ENCODE data around the gene ATG16L2. TPM values are rescaled to one million over a fixed set of nuclear protein-coding genes. Genes with fewer than 3 reads are reported as not detected.
"Not testable (repeated sequence)": the region's sequence is repeated elsewhere in the genome, so short reads cannot be mapped to it uniquely, and the experiment has no call there.

Gene ATG16L2
- total RNA-seq, 2 experiments from 2014 or later: 103 to 168 TPM

DNA sequence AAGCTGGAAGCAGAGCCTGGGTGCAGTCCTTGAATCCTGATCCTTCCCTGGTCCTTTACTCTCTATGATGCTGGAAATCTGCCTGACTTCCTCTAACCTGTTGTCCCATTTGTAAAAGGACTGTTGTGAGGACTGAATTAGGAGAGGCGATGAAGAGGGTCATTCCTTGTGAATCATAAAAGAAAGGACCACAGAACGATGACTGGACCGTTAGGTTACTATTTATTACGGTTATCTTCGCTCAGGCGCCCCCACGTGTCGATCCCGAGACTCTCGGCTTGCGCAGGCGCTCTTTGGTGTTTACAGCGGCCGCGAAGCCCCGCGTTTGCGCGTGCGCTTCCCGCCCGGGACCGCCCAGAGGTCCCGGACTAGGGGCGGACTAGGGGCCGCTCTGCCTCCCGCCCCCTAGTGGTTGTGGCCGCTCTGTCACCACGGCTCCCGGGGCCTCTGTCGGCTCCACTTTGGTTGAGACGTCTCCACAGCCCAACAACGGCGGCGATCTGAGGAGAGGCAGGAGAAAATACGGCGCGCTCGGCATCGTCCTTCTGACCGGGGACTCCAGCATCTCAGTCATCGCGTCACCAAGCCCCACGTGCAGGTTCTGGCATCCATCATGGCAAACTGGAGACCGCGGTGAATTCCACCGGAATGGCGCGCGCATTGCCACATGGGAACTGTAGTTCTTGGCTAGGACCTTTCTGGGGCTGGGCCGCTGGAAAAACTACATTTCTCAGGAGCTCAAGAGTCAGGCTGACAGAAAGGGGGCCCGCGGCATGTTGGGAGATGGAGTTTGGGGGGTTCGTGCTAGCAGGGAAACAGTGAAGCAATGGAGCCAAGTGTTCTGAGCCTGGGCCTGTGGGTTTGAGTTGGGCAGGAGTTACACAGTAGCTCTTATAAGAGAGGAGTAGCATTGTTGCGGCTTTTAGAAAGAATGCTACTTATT, 20.5 kb upstream of the ATG16L2 start, which contains the start of gene STARD10:
TSS of gene STARD10 (minus strand) at position 623 of the 943 bp plus-strand sequence. CDS start 12,866 bp downstream, outside the sequence.
- DNase-seq (peak; percentile 96), ATAC-seq (peak; percentile 97)
- no peaks in the 10 kb centered on the region for H3K36me3 Mint-ChIP-seq
- H3K9me3 Mint-ChIP-seq (ENCODE audit: low read depth): no peaks in the 10 kb centered on the region
- no peaks in the 10 kb centered on the region for H3K27me3 Mint-ChIP-seq
- peak within 1 kb of the TSS; percentile 87 for H3K4me3 Mint-ChIP-seq
- H3K4me1 Mint-ChIP-seq: peaks cover 24% of the 10 kb centered on the region
- H3K27ac Mint-ChIP-seq: peak within 1 kb of the TSS; percentile 98
- CTCF ChIA-PET: interaction anchor here (0.6 to 4.7 kb wide), 31 partner anchors 9 to 385 kb away, joined by 3 to 121 read pairs (median 4); partner anchors contain the start of genes ARAP1, ATG16L2 and FCHSD2

DNA sequence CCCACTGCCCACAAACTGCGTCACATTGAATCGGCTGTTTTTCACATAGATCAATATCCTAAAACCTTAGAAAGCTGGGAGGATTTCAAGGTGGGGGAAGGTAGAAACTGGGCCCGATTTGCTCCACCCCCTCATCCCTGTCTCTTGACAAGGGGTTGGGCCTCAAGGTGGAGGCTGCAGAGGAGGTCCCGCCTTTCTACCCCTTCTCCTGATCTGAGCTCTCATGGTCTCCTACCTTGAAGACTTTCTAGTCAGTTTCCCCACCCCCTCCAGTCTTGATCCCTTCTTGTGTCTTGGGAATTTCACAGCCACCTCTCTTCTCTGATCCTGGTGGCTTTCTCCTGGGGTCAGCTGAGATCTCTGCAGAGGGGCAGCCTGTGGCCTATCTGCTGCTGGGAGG, 15.8 kb upstream of the ATG16L2 start:
- H3K4me3 Mint-ChIP-seq: no peak overlapping the region
- peaks cover 6% of the 10 kb centered on the region for H3K36me3 Mint-ChIP-seq
- no peak for DNase-seq
- CTCF ChIA-PET: interaction anchor here (1.6 to 2.3 kb wide), 2 partner anchors 15 to 73 kb away, joined by 8 to 9 read pairs; partner anchors contain the start of gene ATG16L2
- H3K27me3 Mint-ChIP-seq: no peaks in the 10 kb centered on the region
- H3K27ac Mint-ChIP-seq: no peak overlapping the region
- H3K9me3 Mint-ChIP-seq (ENCODE audit: low read depth): no peaks in the 10 kb centered on the region
- no peak for ATAC-seq
- peaks cover 11% of the 10 kb centered on the region for H3K4me1 Mint-ChIP-seq

DNA sequence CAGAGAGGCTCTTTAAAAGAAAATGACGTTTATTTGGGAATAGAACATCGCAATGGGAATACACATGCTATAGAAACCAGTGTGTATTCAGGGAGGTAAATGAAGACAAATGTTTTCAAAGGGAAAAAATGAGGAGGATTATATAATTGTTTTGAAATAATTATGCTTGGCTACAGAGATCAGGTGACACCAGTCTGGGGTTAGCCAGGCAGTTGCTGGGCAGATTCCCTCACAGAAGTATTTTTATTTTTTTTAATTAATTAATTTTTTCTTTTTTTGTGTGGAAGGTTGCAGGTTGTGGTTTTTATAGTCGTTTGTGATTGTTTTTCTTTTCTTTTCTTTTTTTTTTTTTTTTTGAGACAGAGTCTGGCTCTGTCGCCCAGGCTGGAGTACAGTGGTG, 14.8 kb upstream of the ATG16L2 start:
- CTCF ChIA-PET: interaction anchor here (0.7 to 1.2 kb wide), 2 partner anchors 70 to 74 kb away, joined by 3 to 4 read pairs; no protein-coding TSS in a partner anchor
- no peak for ATAC-seq
- no peaks in the 10 kb centered on the region for H3K9me3 Mint-ChIP-seq (ENCODE audit: low read depth)
- no peak for DNase-seq
- peaks cover 8% of the 10 kb centered on the region for H3K4me1 Mint-ChIP-seq
- H3K36me3 Mint-ChIP-seq: peaks cover 6% of the 10 kb centered on the region
- H3K27me3 Mint-ChIP-seq: no peaks in the 10 kb centered on the region
- H3K4me3 Mint-ChIP-seq: no peak overlapping the region
- H3K27ac Mint-ChIP-seq: no peak overlapping the region

DNA sequence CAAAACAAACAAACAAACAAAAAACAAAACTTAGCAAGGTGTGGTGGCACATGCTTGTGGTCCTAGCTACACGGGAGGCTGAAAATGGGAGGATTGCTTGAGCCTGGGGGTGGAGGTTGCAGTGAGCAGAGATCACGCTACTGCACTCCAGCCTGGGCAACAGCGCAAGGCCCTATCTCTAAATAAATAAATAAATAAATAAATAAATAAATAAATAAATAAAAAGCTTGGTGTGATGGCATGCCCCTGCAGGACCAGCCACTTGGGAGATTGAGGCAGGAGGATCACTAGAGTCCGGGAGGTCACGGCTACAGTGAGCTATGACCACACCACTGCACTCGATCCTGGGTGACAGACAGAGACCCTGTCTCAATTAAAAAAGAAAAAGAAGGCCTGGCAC, 11.4 kb upstream of the ATG16L2 start:
- H3K27me3 Mint-ChIP-seq: no peaks in the 10 kb centered on the region
- DNase-seq (no peak), ATAC-seq (no peak)
- H3K4me1 Mint-ChIP-seq: peaks cover 13% of the 10 kb centered on the region
- no peaks in the 10 kb centered on the region for H3K9me3 Mint-ChIP-seq (ENCODE audit: low read depth)
- CTCF ChIA-PET: interaction anchor here (1.1 to 2.0 kb wide), 3 partner anchors 9 to 16 kb away, joined by 4 to 9 read pairs (median 5); partner anchors contain the start of gene STARD10
- H3K36me3 Mint-ChIP-seq: peaks cover 13% of the 10 kb centered on the region
- no peak overlapping the region for H3K4me3 Mint-ChIP-seq
- H3K27ac Mint-ChIP-seq: no peak overlapping the region

DNA sequence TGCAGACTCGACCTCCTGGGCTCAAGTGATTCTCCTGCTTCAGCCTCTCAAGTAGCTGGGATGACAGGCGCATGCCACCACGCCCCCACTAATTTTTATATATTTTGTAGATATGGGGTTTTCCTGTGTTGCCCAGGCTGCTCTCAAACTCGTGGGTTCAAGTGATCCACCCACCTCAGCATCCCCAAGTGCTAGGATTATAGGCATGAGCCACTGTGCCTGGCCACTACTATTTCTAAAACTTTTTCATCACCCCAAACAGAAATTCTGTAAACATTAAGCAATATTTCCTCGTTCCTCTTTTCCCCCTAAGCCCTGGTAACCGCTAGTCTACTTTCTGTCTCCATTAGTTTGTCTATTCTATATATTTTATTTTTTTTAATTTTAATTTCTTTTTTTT, 9.0 kb upstream of the ATG16L2 start:
- H3K4me1 Mint-ChIP-seq: peaks cover 23% of the 10 kb centered on the region
- no peak for ATAC-seq
- H3K27me3 Mint-ChIP-seq: no peaks in the 10 kb centered on the region
- H3K27ac Mint-ChIP-seq: no peak overlapping the region
- no peak for DNase-seq
- CTCF ChIA-PET: interaction anchor here (1.3 kb wide), 1 partner anchor 11 kb away, joined by 3 read pairs; the partner anchor contains the start of gene STARD10
- peaks cover 26% of the 10 kb centered on the region for H3K36me3 Mint-ChIP-seq
- no peak overlapping the region for H3K4me3 Mint-ChIP-seq
- no peaks in the 10 kb centered on the region for H3K9me3 Mint-ChIP-seq (ENCODE audit: low read depth)

DNA sequence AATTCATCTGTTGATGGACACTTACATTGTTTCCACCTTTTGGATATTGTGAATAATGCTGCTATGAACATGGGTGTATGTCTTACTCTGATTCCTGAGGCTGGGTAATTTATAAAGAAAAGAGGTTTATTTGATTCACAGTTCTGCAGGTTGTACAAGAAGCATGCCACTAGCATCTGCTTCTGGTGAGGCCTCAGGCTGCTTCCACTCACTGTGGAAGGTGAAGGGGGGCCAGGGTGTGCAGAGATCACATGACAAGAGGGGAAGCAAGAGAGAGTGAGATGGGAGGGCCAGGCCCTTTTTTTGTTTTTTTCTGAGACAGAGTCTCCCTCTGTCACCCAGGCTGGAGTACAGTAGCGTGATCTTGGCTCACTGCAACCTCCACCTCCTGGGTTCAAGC, 7.8 kb upstream of the ATG16L2 start:
- not testable (repeated sequence) for ATAC-seq, DNase-seq
- H3K27ac Mint-ChIP-seq: peak overlapping the region; percentile 48

DNA sequence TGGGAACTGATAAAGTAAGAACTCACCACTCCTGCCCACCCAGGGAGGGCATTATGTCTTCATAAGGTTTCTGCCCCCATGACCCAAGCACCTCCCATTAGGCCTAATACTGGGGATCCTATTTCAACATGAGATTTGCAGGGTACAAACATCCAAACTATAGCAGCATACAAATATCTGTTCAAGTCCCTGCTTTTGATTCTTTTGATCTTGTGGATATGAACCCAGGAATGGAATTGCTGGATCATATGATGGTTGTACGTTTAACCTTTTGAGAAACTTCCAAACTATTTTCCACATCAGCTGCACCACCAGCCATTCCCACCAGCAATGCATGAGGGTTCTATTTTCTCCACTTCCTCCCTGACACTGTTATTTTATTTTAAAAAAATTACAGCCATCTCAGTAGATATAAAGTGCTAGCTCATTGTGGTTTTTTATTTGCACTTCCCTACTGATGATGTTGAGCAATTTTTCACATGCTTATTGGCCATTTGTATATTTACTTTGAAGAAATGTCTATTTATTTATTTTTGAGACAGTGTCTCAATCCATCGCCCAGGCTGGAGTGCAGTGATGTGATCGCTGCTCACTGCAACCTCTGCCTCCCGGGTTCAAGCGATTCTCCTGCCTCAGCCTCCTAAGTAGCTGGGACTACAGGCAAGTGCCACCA, 7.1 kb upstream of the ATG16L2 start:
- CTCF ChIA-PET: interaction anchor here (1.2 to 1.7 kb wide), 5 partner anchors 10 to 82 kb away, joined by 3 to 8 read pairs (median 4); partner anchors contain the start of gene STARD10
- no peak overlapping the region for H3K27ac Mint-ChIP-seq
- no peak for DNase-seq
- ATAC-seq: no peak
- no peaks in the 10 kb centered on the region for H3K27me3 Mint-ChIP-seq
- peaks cover 40% of the 10 kb centered on the region for H3K4me1 Mint-ChIP-seq
- peaks cover 39% of the 10 kb centered on the region for H3K36me3 Mint-ChIP-seq
- H3K4me3 Mint-ChIP-seq: no peak overlapping the region
- no peaks in the 10 kb centered on the region for H3K9me3 Mint-ChIP-seq (ENCODE audit: low read depth)

More for the DNA sequence above, 7.8 kb upstream of the ATG16L2 start:
- CTCF ChIA-PET: interaction anchor here (0.6 to 1.3 kb wide), 2 partner anchors 12 to 29 kb away, joined by 3 read pairs; partner anchors contain the start of gene STARD10
- Mint-ChIP-seq H3K4me1 (peaks cover 33% of the 10 kb centered on the region), H3K36me3 (peaks cover 33% of the 10 kb centered on the region)
- H3K9me3 Mint-ChIP-seq (ENCODE audit: low read depth); H3K4me3 Mint-ChIP-seq; H3K27me3 Mint-ChIP-seq: not testable (repeated sequence)

DNA sequence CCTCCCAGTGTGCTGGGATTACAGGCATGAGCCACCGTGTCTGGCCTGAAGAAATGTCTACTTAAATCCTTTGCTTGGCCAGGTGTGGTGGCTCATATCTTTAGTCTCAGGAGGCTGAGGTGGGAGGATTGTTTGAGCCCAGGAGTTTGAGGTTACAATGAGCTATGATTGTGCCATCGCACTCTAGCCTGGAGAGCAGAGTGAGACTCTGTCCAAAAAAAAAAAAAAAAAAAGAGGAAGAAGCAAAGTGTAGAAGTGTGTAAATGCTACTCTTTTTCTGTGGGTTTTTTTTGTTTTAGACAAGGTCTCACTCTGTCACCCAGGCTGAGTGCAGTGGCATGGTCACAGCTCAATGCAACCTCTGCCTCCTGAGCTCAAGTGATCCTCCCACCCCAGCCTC, 6.4 kb upstream of the ATG16L2 start:
- DNase-seq (no peak), ATAC-seq (no peak)
- no peak overlapping the region for H3K4me3 Mint-ChIP-seq
- H3K27ac Mint-ChIP-seq: peak overlapping the region; percentile 7
- H3K27me3 Mint-ChIP-seq: no peaks in the 10 kb centered on the region
- H3K4me1 Mint-ChIP-seq: peaks cover 44% of the 10 kb centered on the region
- H3K9me3 Mint-ChIP-seq (ENCODE audit: low read depth): no peaks in the 10 kb centered on the region
- CTCF ChIA-PET: interaction anchor here (1.2 to 1.7 kb wide), 5 partner anchors 10 to 83 kb away, joined by 3 to 8 read pairs (median 4); partner anchors contain the start of gene STARD10
- peaks cover 39% of the 10 kb centered on the region for H3K36me3 Mint-ChIP-seq

DNA sequence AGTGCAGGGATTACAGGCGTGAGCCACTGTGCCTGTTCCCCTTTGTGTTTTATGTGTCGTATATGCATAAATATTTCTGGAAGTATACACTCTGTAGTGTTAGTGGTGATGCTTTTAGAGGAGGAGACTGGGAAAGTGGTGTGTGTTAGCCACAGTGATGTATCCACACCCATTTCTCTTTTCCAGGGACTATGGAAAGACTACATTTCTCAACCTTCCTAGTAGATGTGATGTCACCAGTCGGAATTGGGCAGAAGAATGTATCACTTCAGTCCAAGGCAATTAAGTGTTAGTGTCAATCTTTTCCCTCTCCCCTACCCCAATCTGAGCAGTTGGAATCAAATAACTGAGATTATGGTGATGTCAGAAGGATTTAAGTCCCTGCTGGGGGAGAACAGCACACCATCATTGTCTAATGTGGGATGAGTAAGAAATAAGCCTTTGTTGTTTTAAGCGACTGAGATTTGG, 5.8 kb upstream of the ATG16L2 start:
- no peak overlapping the region for H3K4me3 Mint-ChIP-seq
- no peak overlapping the region for H3K27ac Mint-ChIP-seq
- H3K36me3 Mint-ChIP-seq: peaks cover 44% of the 10 kb centered on the region
- CTCF ChIA-PET: interaction anchor here (1.3 to 1.7 kb wide), 4 partner anchors 14 to 83 kb away, joined by 3 to 8 read pairs (median 4); partner anchors contain the start of gene STARD10
- peaks cover 47% of the 10 kb centered on the region for H3K4me1 Mint-ChIP-seq
- DNase-seq: no peak
- no peak for ATAC-seq
- no peaks in the 10 kb centered on the region for H3K27me3 Mint-ChIP-seq
- no peaks in the 10 kb centered on the region for H3K9me3 Mint-ChIP-seq (ENCODE audit: low read depth)

DNA sequence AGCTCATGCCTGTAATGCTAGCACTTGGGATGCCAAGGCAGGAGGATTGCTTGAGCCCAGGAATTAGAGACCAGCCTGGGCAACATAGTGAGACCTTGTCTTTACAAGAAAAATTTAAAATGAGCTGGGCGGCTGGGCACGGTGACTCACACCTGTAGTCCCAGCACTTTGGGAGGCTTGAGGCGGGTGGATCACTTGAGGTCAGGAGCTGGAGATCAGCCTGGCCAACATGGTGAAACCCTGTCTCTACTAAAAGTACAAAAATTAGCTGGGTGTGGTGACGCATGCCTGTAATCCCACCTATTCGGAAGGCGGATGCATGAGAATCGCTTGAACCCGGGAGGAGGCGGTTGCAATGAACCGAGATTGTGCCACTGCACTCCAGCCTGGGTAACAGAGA, 2.5 kb upstream of the ATG16L2 start:
- H3K27me3 Mint-ChIP-seq; ATAC-seq; H3K9me3 Mint-ChIP-seq (ENCODE audit: low read depth); DNase-seq: not testable (repeated sequence)
- H3K4me3 Mint-ChIP-seq: peak overlapping the region; percentile 76
- peak overlapping the region; percentile 72 for H3K27ac Mint-ChIP-seq
- CTCF ChIA-PET: interaction anchor here (1.0 to 5.9 kb wide), 5 partner anchors 14 to 128 kb away, joined by 3 to 63 read pairs (median 7); partner anchors contain the start of gene STARD10
- peaks cover 48% of the 10 kb centered on the region for H3K4me1 Mint-ChIP-seq
- H3K36me3 Mint-ChIP-seq: peaks cover 50% of the 10 kb centered on the region

DNA sequence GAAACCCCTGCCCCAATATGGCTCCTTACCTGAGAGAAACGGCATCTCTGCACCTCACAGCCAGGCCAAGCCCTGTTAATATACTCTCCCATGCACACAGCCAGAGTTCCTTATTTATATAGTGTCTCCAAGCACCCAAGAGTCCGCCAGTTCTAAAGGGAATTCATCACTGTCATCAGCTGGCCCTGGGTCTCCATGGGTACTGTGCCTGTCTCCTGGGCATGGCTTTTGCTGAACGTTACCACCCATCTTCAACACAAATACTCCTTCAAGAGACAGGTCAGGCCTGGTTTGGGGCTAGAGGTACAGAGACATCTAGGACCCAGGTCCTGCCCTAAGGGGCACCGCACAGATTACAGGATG, 1.6 kb upstream of the ATG16L2 start:
- no peaks in the 10 kb centered on the region for H3K9me3 Mint-ChIP-seq (ENCODE audit: low read depth)
- H3K4me3 Mint-ChIP-seq: peak overlapping the region; percentile 90
- ATAC-seq (no peak), DNase-seq (no peak)
- peaks cover 52% of the 10 kb centered on the region for H3K36me3 Mint-ChIP-seq
- H3K27ac Mint-ChIP-seq: peak overlapping the region; percentile 91
- no peaks in the 10 kb centered on the region for H3K27me3 Mint-ChIP-seq
- CTCF ChIA-PET: interaction anchor here (1.0 to 5.9 kb wide), 11 partner anchors 9 to 366 kb away, joined by 3 to 63 read pairs (median 5); partner anchors contain the start of gene STARD10
- H3K4me1 Mint-ChIP-seq: peaks cover 50% of the 10 kb centered on the region

DNA sequence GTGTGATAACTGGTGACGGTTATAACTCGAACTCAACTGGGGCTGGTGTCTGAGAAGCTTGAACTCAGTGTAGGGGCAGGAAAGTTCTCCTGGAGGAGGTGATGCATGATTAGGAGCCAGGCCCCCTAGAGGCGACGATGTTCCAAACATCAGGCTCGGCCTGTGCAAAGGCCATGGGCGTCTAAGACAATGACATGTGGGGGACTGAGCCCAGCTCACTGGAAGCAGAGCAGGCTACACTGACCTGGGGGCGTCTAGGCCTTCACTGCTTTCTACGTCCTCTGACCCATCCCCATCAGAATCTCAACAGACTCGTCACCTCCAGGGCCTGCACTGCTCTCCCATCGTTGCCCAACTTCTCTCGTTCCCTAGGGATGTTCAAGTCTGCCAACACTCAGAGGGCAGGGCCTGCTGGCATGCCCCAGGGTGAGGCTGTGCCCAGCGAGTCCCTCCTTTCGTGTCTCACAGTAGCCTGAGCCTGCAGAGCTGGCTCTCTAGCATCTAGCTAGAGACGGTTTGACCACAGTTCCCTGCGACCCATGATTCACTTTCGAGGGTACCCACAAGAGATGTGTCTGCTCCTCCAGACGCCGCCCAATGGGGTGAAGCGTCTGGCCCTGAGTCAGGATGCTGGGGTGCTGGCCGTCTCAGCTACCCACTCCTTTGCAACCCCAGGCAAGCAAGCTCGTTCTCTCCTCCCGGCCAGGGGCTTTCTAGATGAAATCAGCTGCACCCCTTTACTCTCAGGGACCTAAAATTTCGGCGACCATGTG, 1.1 kb upstream of the ATG16L2 start:
- ATAC-seq: peak; percentile 48
- Mint-ChIP-seq H3K4me1 (peaks cover 54% of the 10 kb centered on the region), H3K9me3 (ENCODE audit: low read depth) (no peaks in the 10 kb centered on the region), H3K27ac (peak overlapping the region; percentile 91), H3K36me3 (peaks cover 56% of the 10 kb centered on the region), H3K27me3 (no peaks in the 10 kb centered on the region), H3K4me3 (peak overlapping the region; percentile 90)
- DNase-seq: peak; percentile 94
- CTCF ChIA-PET: interaction anchor here (0.8 to 5.9 kb wide), 19 partner anchors 10 to 366 kb away, joined by 3 to 63 read pairs (median 4); partner anchors contain the start of genes FCHSD2 and STARD10

Data from activated CD8-positive, alpha-beta memory T cell treated with anti-CD3 and anti-CD28 coated beads, Interleukin-2, amount 10 ng/mL, durations not matched to agents 7 days and 5 days (primary cell).